CD4-positive, alpha-beta T cell treated with Interleukin-21 for 1 hour (primary cell): ENCODE data around the gene HHAT.
"Not testable (repeated sequence)": the region's sequence is repeated elsewhere in the genome, so short reads cannot be mapped to it uniquely, and the experiment has no call there.

Experiments
- DNase-seq: peaks from one replicate; pipeline ENCODE4 v3.0.0-alpha.2; 2020

HHAT gene

DNA sequence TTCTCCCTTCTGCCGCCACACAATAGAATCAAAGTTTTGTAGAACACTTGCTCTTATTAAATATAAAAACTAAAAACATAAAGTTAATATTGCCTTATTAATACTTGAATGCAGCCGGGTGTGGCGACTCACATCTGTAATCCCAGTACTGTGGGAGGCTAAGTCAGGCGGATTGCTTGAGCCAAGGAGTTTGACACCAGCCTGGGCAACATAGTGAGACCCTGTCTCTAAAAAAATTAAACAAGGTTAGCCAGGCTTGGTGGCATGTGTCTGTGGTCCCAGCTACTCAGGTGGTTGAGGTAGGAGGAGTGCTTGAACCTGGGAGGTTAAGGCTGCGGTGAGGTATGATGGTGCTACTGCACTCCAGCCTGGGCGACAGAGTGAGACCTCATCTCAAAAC, 13.2 kb upstream of the HHAT start:
- no peak for DNase-seq

GRCh38 chr1:210321131-210321530, 7.6 kb upstream of the HHAT start:
- DNase-seq, result no peak

GRCh38 chr1:210321552-210321951, 7.2 kb upstream of the HHAT start:
- no peak for DNase-seq

DNA sequence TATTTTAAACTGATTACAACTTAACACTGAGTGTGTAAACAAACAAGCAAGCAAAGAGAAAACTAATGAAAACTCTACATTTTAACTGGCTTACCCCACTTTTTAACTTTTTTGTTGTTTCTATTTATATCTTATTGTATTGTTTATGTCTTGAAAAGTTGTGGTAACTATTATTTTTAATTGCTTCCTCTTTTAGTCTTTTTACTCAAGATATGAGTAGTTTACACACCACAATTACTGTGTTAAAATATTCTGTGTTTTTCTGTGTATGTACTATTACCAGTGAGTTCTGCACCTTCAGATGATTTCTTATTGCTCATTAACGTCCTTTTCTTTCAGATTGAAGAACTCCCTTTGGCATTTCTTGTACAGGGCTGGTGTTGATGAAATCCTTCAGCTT, 4.7 kb upstream of the HHAT start:
- no peak for DNase-seq

DNA sequence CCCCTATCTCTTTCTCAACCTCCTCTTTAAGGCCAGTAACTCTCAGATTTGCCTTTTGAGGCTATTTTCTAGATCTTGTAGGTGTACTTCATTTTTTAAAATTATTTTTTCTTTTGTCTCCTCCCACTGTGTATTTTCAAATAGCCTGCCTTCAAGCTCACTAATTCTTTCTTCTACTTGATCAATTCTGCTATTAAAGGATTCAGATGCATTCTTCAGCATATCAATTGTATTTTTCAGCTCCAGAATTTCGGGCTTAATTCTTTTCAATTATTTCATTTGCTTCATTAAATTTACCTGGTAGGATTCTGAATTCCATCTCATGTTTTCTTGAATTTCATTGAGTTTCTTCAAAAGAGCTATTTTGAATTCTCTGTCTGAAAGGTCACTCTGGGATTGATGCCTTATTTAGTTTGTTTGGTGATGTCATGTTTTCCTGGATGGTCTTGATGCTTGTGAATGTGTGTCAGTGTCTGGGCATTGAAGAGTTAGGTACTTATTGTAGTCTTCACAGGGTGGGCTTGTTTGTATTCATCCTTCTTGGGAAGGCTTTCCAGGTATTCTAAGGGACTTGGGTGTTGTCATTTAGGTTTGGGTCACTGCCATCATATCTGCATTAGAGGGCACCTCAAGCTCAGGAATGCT, 3.6 kb upstream of the HHAT start:
- no peak for DNase-seq

DNA sequence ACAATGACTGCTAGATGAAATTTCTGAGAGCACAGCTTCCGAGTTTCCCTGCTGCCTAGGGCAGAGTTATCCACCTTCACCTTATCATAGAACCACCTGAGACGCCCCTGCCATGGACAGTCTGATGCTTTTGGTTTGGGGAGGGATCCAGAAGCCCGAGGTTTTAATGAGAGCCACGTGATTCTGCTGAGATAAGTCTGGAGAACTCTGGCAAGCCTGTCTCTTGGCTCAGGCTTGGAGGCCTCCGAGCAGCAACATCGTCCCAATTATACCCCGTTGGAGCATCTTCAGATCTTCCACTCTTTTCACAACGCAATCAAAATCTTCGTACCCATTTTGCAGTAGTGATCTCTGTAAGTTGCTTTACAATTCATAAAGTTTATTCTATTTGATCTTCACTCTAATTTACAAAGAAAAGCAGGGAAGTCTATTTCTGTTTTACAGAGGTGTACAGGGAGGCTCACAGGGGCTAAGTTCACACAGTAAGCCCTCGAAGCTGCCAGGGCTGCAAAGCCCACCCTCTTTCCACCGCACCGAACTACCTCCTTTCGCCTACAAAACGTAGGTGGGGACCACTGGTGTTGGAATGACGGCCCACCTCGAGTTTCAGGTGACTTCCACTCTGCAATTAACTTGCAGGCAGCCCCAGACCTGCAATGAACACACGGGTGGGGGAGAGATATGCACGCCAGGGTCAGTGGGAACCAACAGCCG, 513 bp upstream of the HHAT start:
- no peak for DNase-seq

DNA sequence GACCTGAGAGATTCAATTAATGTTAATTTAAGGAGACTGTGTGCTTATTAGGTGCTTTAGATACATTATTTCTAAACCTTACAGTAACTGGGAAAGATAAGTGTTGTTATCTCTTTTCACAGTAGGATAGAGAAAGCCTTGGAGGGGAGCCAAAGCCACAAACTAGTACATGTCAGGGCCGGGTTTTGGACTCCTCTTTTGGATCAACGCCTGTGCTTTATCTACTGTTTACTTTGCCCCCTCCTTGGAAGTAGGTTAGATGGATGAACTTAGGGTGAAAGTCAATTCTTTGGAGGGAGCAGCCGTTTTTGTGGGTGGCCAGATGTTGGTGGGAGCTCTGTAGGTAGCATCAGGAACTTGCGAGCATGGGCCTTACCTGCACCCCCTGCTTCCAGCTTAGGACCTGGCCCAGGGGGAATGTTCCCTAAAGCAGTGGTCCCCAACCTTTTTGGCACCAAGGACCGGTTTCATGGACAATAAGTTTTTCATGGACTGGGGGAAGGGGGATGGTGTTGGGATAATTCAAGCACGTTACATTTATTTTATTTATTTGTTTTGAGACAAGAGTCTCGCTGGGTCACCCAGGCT, 1.7 kb downstream of the HHAT start:
- DNase-seq, result no peak

- DNase-seq, result peak; percentile 71
Observed at GRCh38 chr1:210332233-210332632, 3.5 kb downstream of the HHAT start.

- DNase-seq, result peak; percentile 71
Observed at GRCh38 chr1:210332719-210333398, 4.2 kb downstream of the HHAT start.

DNA sequence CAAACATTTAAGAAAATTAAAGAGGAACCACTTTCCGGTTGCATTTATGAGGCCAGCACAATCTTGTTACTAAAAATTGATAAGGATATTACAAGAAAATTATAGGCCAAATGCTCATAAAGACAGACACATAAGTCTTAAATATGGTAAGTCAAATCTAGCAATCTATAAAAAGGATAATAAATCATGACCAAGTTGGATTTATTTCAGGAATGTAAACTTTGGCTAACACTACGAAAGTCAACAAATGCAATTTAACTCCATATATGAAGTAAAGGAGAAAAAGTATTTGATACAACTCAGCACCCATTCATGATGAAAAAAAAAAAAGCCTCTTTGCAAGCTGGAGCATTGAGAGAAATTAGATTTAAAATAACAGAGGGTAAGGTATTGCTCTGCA, 6.3 kb downstream of the HHAT start:
- no peak for DNase-seq

GRCh38 chr1:210336362-210336761, 7.7 kb downstream of the HHAT start:
- DNase-seq, result no peak

DNA sequence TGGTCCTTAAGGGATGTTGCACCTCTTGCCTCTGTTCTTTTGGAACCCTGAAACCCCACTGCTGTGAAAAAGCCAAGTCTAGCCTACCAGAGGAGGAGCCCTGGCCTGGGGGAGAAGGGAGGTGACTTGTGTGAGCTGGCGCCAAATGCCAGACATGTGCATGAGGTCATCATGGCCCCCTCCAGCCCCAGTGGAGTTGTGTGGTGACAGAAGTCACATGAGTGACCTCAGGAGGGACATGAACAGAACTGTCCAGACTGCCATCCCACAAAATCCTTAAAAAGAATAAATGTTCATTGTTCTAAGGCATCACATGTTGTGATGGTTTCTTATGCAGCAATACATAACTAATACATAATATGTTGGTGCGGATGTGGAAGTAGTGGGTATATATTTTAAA, 10.8 kb downstream of the HHAT start:
- no peak for DNase-seq

- no peak for DNase-seq
Observed at GRCh38 chr1:210340311-210340710, 11.6 kb downstream of the HHAT start.

DNA sequence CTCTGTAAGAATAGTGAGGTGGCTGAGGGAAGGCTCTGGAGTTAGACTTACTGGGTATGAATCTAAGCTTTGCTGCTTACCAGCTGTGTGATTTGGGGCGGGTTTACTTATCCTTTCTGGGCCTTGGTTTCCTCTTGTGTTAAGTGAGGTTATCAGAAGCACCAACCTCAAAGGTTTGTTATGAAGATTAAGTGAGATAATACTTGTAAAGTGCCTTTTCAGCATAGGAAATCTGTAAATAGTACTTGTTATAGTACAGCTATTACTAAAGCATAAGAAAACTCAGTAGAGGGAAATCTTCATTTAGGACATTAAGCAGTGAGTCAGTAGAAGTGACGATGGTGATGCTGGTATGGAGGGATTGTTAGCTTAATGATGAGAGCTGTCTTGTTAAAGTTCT, 12.1 kb downstream of the HHAT start:
- DNase-seq, result peak; percentile 36

- DNase-seq, result no peak
Observed at GRCh38 chr1:210342986-210343780, 14.5 kb downstream of the HHAT start.

- DNase-seq, result no peak
Observed at GRCh38 chr1:210344706-210345105, 16.0 kb downstream of the HHAT start.

DNA sequence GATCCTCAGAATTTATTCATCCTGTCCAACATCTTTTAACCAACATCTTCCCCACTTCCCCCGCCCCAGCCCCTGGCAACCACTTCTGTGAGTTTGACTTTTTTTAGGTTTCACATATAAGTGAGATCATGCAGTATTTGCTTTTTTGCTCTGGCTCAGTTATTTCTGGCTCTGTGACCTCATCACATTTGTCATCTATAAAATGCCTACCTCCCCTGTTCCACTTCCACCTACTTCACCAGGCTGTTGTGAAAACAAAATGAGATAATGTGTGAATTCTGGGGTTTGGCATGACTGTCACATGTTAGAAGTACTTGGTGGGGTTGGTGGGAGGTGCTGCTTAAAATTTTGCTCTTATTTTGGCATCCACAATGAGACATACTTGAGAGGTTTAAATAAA, 18.4 kb downstream of the HHAT start:
- DNase-seq, result no peak

- no peak for DNase-seq
Observed at GRCh38 chr1:210351496-210351895, 22.8 kb downstream of the HHAT start.

GRCh38 chr1:210352575-210352974, 23.9 kb downstream of the HHAT start:
- DNase-seq, result no peak

GRCh38 chr1:210354305-210354704, 25.6 kb downstream of the HHAT start:
- not testable (repeated sequence) for DNase-seq

- DNase-seq, result no peak
Observed at GRCh38 chr1:210358626-210359025, 29.9 kb downstream of the HHAT start.

- DNase-seq, result no peak
Observed at GRCh38 chr1:210359255-210359654, 30.6 kb downstream of the HHAT start.

GRCh38 chr1:210360852-210361477, 32.3 kb downstream of the HHAT start:
- DNase-seq, result peak; percentile 39
